ENCODE results near the gene HSPA12B.

DNA sequence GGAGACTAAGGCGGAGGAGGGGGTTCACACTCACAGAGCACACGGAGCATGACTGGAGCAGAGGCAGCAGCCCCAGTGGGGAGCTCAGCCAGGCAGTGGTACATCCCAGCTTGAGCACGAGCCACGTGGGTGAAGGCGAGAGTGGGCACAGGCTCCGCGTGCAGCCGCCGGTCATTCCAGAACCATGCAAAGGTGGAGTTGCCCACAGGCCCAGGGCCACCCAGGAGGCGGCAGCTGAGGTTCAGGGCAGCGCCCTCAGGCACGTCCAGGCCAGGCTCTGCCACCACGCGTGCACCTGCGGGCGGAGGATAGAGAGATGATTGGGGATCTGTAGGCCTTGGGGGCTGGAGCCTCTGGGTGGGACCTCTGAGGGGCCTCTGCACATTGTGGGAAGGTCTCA, 41.2 kb upstream of the HSPA12B start:
- TF ChIP-seq POLR2A (IDR thresholded peaks at IDR 0.05) (no peak), EP300 (IDR thresholded peaks at IDR 0.05) (no peak)
- TF ChIP-seq, protein P1, sequence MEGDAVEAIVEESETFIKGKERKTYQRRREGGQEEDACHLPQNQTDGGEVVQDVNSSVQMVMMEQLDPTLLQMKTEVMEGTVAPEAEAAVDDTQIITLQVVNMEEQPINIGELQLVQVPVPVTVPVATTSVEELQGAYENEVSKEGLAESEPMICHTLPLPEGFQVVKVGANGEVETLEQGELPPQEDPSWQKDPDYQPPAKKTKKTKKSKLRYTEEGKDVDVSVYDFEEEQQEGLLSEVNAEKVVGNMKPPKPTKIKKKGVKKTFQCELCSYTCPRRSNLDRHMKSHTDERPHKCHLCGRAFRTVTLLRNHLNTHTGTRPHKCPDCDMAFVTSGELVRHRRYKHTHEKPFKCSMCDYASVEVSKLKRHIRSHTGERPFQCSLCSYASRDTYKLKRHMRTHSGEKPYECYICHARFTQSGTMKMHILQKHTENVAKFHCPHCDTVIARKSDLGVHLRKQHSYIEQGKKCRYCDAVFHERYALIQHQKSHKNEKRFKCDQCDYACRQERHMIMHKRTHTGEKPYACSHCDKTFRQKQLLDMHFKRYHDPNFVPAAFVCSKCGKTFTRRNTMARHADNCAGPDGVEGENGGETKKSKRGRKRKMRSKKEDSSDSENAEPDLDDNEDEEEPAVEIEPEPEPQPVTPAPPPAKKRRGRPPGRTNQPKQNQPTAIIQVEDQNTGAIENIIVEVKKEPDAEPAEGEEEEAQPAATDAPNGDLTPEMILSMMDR (IDR thresholded peaks at IDR 0.05) = no peak
